ENCODE results near the gene SLC16A10.

GRCh38 chr6:111183702-111184517 is 96.6 kb downstream of the SLC16A10 start:
- TF ChIP-seq CTCF (IDR thresholded peaks at IDR 0.05; ENCODE audit: poor library complexity): no peak
- TF ChIP-seq EZH2 (IDR thresholded peaks at IDR 0.05; ENCODE audit: borderline replicate concordance): no peak
